GM06990 (cell line): Measurements from ENCODE around the gene SRSF9.

Experiments
- DNase-seq: peaks from one replicate; pipeline ENCODE4 v3.0.0-alpha.2; 2011; ENCODE audit not compliant: insufficient read length; ENCODE audit errors: extremely low read depth
- H3K27me3 ChIP-seq: replicated peaks from 2 replicates; pipeline ENCODE4 v1.6.0; 2011; ENCODE audit warnings: low read length; ENCODE audit not compliant: control insufficient read depth, insufficient read depth
- H3K36me3 ChIP-seq: 2 replicates; pipeline ENCODE4 v1.5.1; 2011; ENCODE audit warnings: low read length; ENCODE audit not compliant: control insufficient read depth, insufficient read depth
- H3K4me3 ChIP-seq: replicated peaks from 2 replicates; pipeline ENCODE4 v1.5.1; 2011; ENCODE audit warnings: low read depth, mild to moderate bottlenecking, control low read depth, low read length
- TF ChIP-seq, protein P1 (sequence below): IDR thresholded peaks from 2 replicates; pipeline ENCODE4 v1.5.1; 2011; ENCODE audit warnings: low read length, control low read depth, mild to moderate bottlenecking, inconsistent platforms; ENCODE audit not compliant: insufficient read depth, poor library complexity, severe bottlenecking

SRSF9 gene

DNA sequence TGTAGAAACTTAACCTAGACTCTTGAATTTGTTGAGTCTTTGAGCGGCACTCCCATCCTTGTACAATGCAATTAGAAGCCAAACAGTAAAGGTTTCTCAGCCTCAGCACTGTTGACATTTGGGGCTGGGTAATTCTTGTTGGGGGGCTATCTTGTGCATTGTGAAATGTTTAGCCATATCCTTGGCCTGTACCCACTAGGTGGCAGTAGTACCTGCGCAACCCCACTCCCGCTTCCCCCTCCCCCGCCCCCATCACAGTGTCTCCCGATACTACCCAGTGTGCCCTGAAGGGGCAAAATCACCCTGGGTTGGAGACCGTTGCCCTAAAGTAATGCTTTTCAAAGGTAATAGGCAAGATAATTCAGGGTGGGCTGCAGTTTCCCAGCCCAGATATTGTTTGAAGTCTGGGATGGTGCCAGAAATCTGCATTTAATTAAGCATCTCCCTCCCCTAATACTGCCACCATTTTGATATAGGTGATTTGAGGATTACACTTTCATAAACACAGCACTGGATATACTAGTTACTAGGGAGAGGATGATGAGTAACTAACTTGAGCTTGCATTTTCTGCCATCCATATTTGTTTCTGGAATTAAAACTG lies 29.8 kb downstream of the SRSF9 start:
- TF ChIP-seq, protein P1, sequence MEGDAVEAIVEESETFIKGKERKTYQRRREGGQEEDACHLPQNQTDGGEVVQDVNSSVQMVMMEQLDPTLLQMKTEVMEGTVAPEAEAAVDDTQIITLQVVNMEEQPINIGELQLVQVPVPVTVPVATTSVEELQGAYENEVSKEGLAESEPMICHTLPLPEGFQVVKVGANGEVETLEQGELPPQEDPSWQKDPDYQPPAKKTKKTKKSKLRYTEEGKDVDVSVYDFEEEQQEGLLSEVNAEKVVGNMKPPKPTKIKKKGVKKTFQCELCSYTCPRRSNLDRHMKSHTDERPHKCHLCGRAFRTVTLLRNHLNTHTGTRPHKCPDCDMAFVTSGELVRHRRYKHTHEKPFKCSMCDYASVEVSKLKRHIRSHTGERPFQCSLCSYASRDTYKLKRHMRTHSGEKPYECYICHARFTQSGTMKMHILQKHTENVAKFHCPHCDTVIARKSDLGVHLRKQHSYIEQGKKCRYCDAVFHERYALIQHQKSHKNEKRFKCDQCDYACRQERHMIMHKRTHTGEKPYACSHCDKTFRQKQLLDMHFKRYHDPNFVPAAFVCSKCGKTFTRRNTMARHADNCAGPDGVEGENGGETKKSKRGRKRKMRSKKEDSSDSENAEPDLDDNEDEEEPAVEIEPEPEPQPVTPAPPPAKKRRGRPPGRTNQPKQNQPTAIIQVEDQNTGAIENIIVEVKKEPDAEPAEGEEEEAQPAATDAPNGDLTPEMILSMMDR, result peak; percentile 84
- H3K36me3 ChIP-seq, result peaks cover 4% of the 10 kb centered on the region
- H3K4me3 ChIP-seq, result peak overlapping the region; percentile 95
- DNase-seq, result peak; percentile 64
- H3K27me3 ChIP-seq, result no peaks in the 10 kb centered on the region

DNA sequence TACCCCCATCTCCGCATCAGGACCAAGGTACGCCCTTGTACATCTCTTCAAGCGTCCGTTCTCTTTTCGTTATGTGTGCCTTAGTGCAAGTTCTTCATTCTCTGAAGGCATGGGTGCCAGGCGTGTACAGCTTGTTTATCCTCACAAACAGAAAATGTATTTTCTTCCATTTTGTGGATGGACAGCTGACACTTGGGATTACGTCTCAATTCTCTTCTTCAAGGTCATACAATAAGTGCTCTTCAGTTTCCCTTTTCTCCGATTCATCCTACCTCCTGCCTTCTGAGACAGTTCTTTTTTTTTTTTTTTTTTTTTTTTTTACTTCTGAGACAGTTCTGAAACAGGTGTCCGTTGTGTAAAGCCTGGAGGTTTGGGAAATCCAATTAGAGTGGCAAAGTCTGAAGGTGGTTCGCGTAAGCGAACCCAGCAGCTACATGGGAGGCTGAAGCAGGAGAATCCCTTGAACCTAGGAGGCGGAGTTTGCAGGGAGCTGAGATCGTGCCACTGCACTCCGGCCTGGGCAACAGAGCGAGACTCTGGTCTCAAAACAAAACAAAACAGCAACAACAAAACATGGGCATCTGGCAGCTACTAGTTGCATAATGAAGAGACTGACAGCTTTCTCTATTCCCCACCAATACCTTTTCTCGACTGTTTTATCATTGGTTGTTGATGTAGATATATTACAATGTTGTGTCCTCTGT lies 30.9 kb downstream of the SRSF9 start:
- peak; percentile 28 for DNase-seq
- TF ChIP-seq, protein P1, result no peak
- peak overlapping the region; percentile 95 for H3K4me3 ChIP-seq

DNA sequence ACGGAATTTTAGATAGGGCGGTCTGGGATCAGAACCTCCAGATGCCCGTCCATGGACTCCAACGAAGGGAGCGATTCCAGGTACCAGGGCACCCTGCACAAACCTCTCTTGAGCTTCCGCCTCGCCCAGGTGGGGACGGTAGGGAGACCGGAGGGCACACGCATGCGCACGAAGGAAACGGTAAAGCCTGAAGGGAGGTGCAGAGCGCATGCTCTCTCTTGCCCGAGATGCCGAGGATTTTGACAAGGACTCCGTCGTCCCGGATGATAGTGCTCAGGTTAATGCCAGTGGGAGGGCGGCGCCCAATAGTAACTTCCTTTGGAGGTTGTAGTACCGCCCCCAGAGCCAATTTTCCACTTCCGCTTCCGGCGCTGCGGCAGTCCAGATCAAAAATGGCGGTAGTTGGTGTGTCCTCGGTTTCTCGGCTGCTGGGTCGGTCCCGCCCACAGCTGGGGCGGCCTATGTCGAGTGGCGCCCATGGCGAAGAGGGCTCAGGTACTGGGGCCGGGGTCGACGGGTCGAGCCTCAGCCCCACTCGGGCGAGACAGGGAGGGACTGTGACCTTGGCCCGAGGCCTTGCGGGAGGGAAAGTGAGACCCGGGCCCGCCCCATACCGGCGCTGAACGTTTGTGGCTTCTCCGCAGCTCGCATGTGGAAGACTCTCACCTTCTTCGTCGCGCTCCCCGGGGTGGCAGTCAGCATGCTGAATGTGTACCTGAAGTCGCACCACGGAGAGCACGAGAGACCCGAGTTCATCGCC lies 31.6 kb downstream of the SRSF9 start, which contains the start of gene COX6A1:
Gene COX6A1, plus strand, starts transcription at position 379 of the 760 bp plus-strand sequence. Its CDS starts 14 bp downstream, at position 393.
- TF ChIP-seq, protein P1, result peak; percentile 23
- peak; percentile 89 for DNase-seq
- Histone ChIP-seq H3K36me3 (no peaks in the 10 kb centered on the region; the same call in 1 of the 2 replicates), H3K4me3 (peak within 1 kb of the TSS; percentile 95), H3K27me3 (no peaks in the 10 kb centered on the region)

More for the DNA sequence above, 30.9 kb downstream of the SRSF9 start:
- Histone ChIP-seq H3K27me3 (no peaks in the 10 kb centered on the region), H3K36me3 (no peaks in the 10 kb centered on the region; the same call in 1 of the 2 replicates)

DNA sequence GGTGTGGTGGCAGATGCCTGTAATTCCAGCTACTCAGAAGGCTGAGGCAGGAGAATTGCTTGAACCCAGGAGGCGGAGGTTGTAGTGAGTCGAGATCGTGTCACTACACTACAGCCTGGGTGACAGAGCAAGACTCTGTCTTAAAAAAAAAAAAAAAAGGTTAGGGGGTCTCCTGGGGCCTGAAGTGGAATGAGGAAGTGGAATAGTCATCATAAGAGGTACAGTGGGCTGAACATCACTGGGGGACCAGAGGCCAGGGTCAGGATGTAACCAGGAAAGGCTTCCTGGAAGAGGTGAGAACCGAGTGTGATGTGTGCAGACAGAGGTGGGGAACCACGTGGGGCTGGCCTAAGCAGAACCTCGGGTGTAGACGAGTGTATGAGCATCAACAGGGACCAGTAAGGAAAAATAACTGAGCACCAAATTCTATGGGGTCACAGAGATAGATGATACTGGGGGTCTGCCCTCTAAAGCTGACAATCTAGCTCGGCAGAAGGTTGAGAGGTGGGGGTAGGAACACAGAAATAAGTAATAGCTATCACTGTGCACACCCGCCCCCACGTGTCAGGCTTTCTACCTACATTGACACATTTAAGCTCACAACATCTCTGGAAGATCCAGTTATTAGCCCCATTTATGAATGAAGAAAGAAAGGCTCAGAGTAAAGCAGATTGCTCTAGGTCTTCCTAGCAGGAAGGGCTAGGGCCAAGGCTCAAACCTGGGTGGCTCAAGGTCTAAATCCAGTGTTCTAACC lies 36.6 kb downstream of the SRSF9 start:
- H3K36me3 ChIP-seq, result no peaks in the 10 kb centered on the region
- H3K4me3 ChIP-seq, result no peak overlapping the region
- TF ChIP-seq, protein P1, result no peak
- no peak for DNase-seq
- no peaks in the 10 kb centered on the region for H3K27me3 ChIP-seq

DNA sequence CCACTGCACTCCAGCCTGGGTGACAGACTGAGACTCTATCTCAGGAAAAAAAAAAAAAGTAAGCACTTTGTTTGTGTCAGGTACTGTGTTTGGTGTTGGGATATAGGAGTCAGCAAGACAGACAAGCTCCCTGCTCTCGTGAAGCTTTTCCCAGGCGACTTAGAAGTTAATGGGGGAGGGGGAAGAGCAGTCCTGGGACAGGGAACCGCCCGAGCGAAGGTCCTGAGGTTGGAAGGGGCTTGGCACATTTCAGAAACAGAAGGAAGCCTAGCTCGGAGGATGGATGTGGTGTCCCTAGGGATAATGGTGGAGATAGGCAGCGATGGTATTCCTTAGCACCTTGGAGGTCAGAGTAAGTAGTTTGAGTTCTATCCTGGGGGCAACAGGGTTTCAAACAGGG lies 40.2 kb downstream of the SRSF9 start:
- Histone ChIP-seq H3K27me3 (no peaks in the 10 kb centered on the region; the same call in 1 of the 2 replicates), H3K4me3 (no peak overlapping the region), H3K36me3 (no peaks in the 10 kb centered on the region)
- no peak for DNase-seq
- TF ChIP-seq, protein P1, result no peak
